CD14-positive monocyte (primary cell): Measurements from ENCODE around the gene BSDC1. TPM values are rescaled to one million over a fixed set of nuclear protein-coding genes. Genes with fewer than 3 reads are reported as not detected.
"Not testable (repeated sequence)": the region's sequence is repeated elsewhere in the genome, so short reads cannot be mapped to it uniquely, and the experiment has no call there.

ENCODE experiments used
- DNase-seq, 3 donors: peaks; one replicate each; pipeline ENCODE4 v3.0.0-alpha.2; 2011 to 2022
- H2AFZ ChIP-seq: 2 replicates; pipeline ENCODE4 v1.6.0; 2012; ENCODE audit warnings: mild to moderate bottlenecking, low read depth, low read length, inconsistent platforms; ENCODE audit not compliant: insufficient read depth, poor library complexity, severe bottlenecking
- H3K27ac ChIP-seq, 2 donors: 1 replicate in 1 of 2; 2 replicates in 1 of 2; pipeline ENCODE4 v1.5.1; 2012 to 2013; ENCODE audit warnings: low read length in 2 of 2, control low read depth in 1 of 2, inconsistent platforms in 1 of 2, low read depth in 1 of 2, mild to moderate bottlenecking in 1 of 2
- H3K27me3 ChIP-seq, 2 donors: one replicate each; pipeline versions ENCODE4 v1.6.0 to v1.6.1; 2011 to 2013; ENCODE audit warnings: low read length in 2 of 2; ENCODE audit not compliant: control insufficient read depth in 2 of 2, insufficient read depth in 2 of 2
- H3K36me3 ChIP-seq, 2 donors: replicated peaks in 1 of 2; 1 replicate in 1 of 2; 2 replicates in 1 of 2; pipeline versions ENCODE4 v1.5.1 to v1.6.1; 2012 to 2013; ENCODE audit warnings: low read length in 2 of 2, control low read depth in 1 of 2, inconsistent platforms in 1 of 2, mild to moderate bottlenecking in 1 of 2; ENCODE audit not compliant: insufficient read depth in 2 of 2, control insufficient read depth in 1 of 2
- H3K4me1 ChIP-seq, 2 donors: 1 replicate in 1 of 2; 2 replicates in 1 of 2; pipeline versions ENCODE4 v1.5.1 to v1.6.1; 2012 to 2013; ENCODE audit warnings: low read length in 2 of 2, control low read depth in 1 of 2, inconsistent platforms in 1 of 2, mild to moderate bottlenecking in 1 of 2, moderate library complexity in 1 of 2; ENCODE audit not compliant: insufficient read depth in 2 of 2, control insufficient read depth in 1 of 2
- H3K4me2 ChIP-seq: replicated peaks from 2 replicates; pipeline ENCODE3; 2012; ENCODE audit warnings: low read length, moderate library complexity, mild to moderate bottlenecking; ENCODE audit not compliant: poor library complexity, severe bottlenecking; ENCODE audit errors: extremely low read depth
- H3K4me3 ChIP-seq, 3 experiments: fragments of 200-600 bp in 1 of 3; sonication (generic) in 1 of 3; replicated peaks in 1 of 3; 1 replicate in 2 of 3; 2 replicates in 1 of 3; pipeline ENCODE4 v1.5.1; 2011 to 2013; ENCODE audit warnings: low read length in 3 of 3, mild to moderate bottlenecking in 3 of 3, control low read depth in 2 of 3, low read depth in 2 of 3, inconsistent platforms in 1 of 3, moderate library complexity in 1 of 3
- H3K79me2 ChIP-seq: 2 replicates; pipeline ENCODE4 v1.6.0; 2012; ENCODE audit warnings: mild to moderate bottlenecking, control low read depth, inconsistent platforms, low read length, moderate library complexity; ENCODE audit not compliant: insufficient read depth
- H3K9ac ChIP-seq: 2 replicates; pipeline ENCODE4 v1.6.0; 2017; ENCODE audit warnings: low read length, mild to moderate bottlenecking; ENCODE audit not compliant: insufficient read depth, poor library complexity, severe bottlenecking
- H3K9me3 ChIP-seq, 2 donors: replicated peaks in 1 of 2; 1 replicate in 1 of 2; 2 replicates in 1 of 2; pipeline versions ENCODE4 v1.5.1 to v1.6.1; 2012 to 2013; ENCODE audit warnings: low read length in 2 of 2, control low read depth in 1 of 2; ENCODE audit not compliant: control insufficient read depth in 1 of 2, insufficient read depth in 1 of 2
- H4K20me1 ChIP-seq: 2 replicates; pipeline ENCODE4 v1.6.0; 2012; ENCODE audit warnings: mild to moderate bottlenecking, low read length, control low read depth, moderate library complexity; ENCODE audit not compliant: insufficient read depth
- H3K27ac Mint-ChIP-seq, 7 donors: one replicate each; pipeline ENCODE4 v1.8.0; 2020; ENCODE audit warnings: mild to moderate bottlenecking in 7 of 7, mixed read lengths in 7 of 7, moderate library complexity in 6 of 7, inconsistent platforms in 2 of 7
- H3K27me3 Mint-ChIP-seq, 3 donors: one replicate each; pipeline ENCODE4 v1.8.0; 2021 to 2022; ENCODE audit warnings: low read depth in 3 of 3, mild to moderate bottlenecking in 3 of 3, mixed read lengths in 3 of 3, moderate library complexity in 3 of 3, inconsistent platforms in 1 of 3
- H3K36me3 Mint-ChIP-seq, 2 donors: one replicate each; pipeline ENCODE4 v1.8.0; 2020; ENCODE audit warnings: mixed read lengths in 2 of 2, inconsistent platforms in 1 of 2, mild to moderate bottlenecking in 1 of 2
- H3K4me1 Mint-ChIP-seq: one replicate; pipeline ENCODE4 v1.8.0; 2020; ENCODE audit warnings: mild to moderate bottlenecking, mixed read lengths
- H3K4me3 Mint-ChIP-seq, 2 donors: one replicate each; pipeline ENCODE4 v1.8.0; 2020; ENCODE audit warnings: mild to moderate bottlenecking in 2 of 2, mixed read lengths in 2 of 2, moderate library complexity in 1 of 2
- H3K9me3 Mint-ChIP-seq, 7 donors: one replicate each; pipeline ENCODE4 v1.8.0; 2020 to 2022; ENCODE audit warnings: mixed read lengths in 7 of 7, mild to moderate bottlenecking in 6 of 7, moderate library complexity in 6 of 7, inconsistent platforms in 2 of 7
- WGBS: methylation state at CpG from one replicate; pipeline ENCODE4 v1.1.5; 2013; ENCODE audit warnings: missing lambda C conversion rate; ENCODE audit not compliant: insufficient coverage; 5-methylcytosine and 5-hydroxymethylcytosine counted together
- intact Hi-C, 2 donors: fragments of 100-400 bp; cut with micrococcal nuclease; formaldehyde crosslinking; loops; one replicate each; pipeline versions ENCODE4 v1.15.0 to v1.15.1; 2023
- polyA plus RNA-seq, 3 donors: library from polyadenylated mRNA; depleted of rRNA in 1 of 3; unstranded in 2 of 3; stranded (reverse) in 1 of 3; fragments of 300-500 nt in 2 of 3; fragments of >200 nt in 1 of 3; fragmentation: Illumina TruSeq in 2 of 3; gene quantifications; 1 replicate in 2 of 3; 2 replicates in 1 of 3; pipeline ENCODE4 v1.2.3, GENCODE V29; 2012 to 2021
- TF ChIP-seq, protein P1 (sequence below): fragments of 200-600 bp; IDR thresholded peaks from one replicate; pipeline ENCODE4 v1.8.0; 2022; ENCODE audit warnings: antibody characterized with exemption, mild to moderate bottlenecking

Gene BSDC1
- polyA plus RNA-seq, 3 donors, result 19.0 to 42.4 (median 23.7) TPM

DNA sequence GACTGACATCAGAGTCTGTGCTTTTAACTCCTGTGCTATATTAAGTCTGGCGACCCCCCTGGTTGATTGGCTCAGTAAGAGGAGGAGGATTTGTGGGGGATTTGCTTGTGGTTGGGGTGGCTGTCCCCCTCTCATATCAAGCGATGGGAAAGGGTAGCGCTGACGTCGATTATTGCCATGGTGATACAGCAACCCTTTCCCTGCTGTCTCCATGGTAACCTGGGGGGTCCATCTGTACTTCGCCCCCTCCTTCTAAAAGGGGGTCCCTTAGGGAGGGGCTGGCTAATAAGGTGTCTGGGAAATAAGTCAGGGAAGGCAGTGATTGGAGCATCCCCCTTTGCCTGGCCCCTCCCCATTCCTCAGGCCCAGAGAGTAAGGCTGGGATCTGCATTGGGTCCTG is 36.6 kb downstream of the BSDC1 start:
- Histone ChIP-seq H3K4me2 (no peak overlapping the region), H3K79me2 (no peaks in the 10 kb centered on the region), H3K4me3 (no peak overlapping the region), H3K36me3 (no peaks in the 10 kb centered on the region), H3K27me3 (peaks cover 3 to 13% of the 10 kb centered on the region in 2 donors), H3K9me3 (no peaks in the 10 kb centered on the region), H2AFZ (no peak overlapping the region), H3K9ac (no peak overlapping the region), H3K4me1 (peaks cover 23 to 31% of the 10 kb centered on the region in 2 donors), H4K20me1 (peaks cover 13% of the 10 kb centered on the region), H3K27ac (no peak overlapping the region)
- H3K27me3 Mint-ChIP-seq, result peaks cover 26 to 56% (median 38%) of the 10 kb centered on the region in 3 donors
- DNase-seq, result no peak
- H3K4me3 Mint-ChIP-seq, result no peak overlapping the region
- TF ChIP-seq, protein P1, sequence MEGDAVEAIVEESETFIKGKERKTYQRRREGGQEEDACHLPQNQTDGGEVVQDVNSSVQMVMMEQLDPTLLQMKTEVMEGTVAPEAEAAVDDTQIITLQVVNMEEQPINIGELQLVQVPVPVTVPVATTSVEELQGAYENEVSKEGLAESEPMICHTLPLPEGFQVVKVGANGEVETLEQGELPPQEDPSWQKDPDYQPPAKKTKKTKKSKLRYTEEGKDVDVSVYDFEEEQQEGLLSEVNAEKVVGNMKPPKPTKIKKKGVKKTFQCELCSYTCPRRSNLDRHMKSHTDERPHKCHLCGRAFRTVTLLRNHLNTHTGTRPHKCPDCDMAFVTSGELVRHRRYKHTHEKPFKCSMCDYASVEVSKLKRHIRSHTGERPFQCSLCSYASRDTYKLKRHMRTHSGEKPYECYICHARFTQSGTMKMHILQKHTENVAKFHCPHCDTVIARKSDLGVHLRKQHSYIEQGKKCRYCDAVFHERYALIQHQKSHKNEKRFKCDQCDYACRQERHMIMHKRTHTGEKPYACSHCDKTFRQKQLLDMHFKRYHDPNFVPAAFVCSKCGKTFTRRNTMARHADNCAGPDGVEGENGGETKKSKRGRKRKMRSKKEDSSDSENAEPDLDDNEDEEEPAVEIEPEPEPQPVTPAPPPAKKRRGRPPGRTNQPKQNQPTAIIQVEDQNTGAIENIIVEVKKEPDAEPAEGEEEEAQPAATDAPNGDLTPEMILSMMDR, result no peak
- intact Hi-C loops, result no loop called here
- peaks cover 37% of the 10 kb centered on the region for H3K4me1 Mint-ChIP-seq
- peaks cover 0 to 12% (median 4%) of the 10 kb centered on the region in 7 donors for H3K9me3 Mint-ChIP-seq
- H3K27ac Mint-ChIP-seq, result peak overlapping the region in 1 of 7 donors; percentile 54
- WGBS, result no CpG with 5 or more reads among the region's 6 CpGs
- peaks cover 13 to 30% of the 10 kb centered on the region in 2 donors for H3K36me3 Mint-ChIP-seq

DNA sequence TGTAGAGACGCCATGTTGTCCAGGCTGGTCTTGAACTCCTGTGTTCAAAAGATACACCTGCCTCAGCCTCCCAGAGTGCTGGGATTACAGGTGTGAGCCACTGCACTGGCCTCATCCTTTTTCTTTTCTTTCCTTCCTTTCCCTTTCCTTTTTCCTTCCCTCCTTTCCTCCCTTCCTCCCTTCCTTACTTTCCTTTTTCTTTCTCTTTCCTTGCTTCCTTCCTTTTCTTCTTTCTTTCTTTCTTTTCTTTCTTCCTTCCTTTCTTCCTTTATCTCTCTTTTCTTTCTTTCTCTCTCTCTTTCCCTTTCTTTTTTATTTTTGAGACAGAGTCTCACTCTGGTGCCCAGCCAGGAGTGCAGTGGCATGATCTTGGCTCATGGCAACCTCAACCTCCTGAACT is 37.8 kb downstream of the BSDC1 start:
- H4K20me1 ChIP-seq, result peaks cover 4% of the 10 kb centered on the region
- H3K27me3 ChIP-seq, result peaks cover 0 to 7% of the 10 kb centered on the region in 2 donors
- no peak overlapping the region for H3K4me3 ChIP-seq
- no peak overlapping the region for H3K9ac ChIP-seq
- Mint-ChIP-seq H3K9me3 (peaks cover 0 to 8% (median 3%) of the 10 kb centered on the region in 7 donors), H3K4me3 (peak overlapping the region in 1 of 2 donors; percentile 40), H3K27ac (no peak overlapping the region), H3K4me1 (peaks cover 41% of the 10 kb centered on the region), H3K36me3 (peaks cover 8 to 26% of the 10 kb centered on the region in 2 donors), H3K27me3 (peaks cover 22 to 45% (median 33%) of the 10 kb centered on the region in 3 donors)
- H3K4me1 ChIP-seq, result peaks cover 26 to 32% of the 10 kb centered on the region in 2 donors
- WGBS, result no CpG with 5 or more reads among the region's 1 CpG
- H3K79me2 ChIP-seq, result no peaks in the 10 kb centered on the region
- intact Hi-C loops, result no loop called here
- H3K9me3 ChIP-seq, result no peaks in the 10 kb centered on the region
- H3K4me2 ChIP-seq, result no peak overlapping the region
- no peaks in the 10 kb centered on the region for H3K36me3 ChIP-seq
- no peak for DNase-seq
- no peak overlapping the region for H2AFZ ChIP-seq
- H3K27ac ChIP-seq, result no peak overlapping the region
- TF ChIP-seq, protein P1, result no peak

DNA sequence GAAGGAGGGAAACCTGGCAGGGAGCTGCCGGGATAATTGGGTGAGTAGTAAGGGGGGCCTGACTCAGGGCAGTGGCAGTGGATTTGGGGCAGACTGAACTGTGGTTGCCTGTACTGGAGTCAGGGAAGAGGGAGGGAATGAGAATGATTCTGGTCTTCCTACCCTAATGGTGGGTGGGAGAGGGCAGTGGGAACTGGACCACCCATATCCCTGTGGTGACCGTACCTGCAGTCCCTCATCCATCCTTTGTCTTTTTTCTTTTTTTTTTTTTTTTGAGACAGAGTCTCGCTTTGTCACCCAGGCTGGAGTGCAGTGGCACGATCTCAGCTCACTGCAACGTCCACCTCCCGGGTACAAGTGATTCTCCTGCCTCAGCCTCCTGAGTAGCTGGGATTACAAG is 38.5 kb downstream of the BSDC1 start:
- H3K36me3 ChIP-seq, H3K4me3 ChIP-seq, H3K79me2 ChIP-seq, H3K27ac Mint-ChIP-seq, H3K4me2 ChIP-seq, H4K20me1 ChIP-seq, H3K27me3 ChIP-seq, H3K9me3 Mint-ChIP-seq, DNase-seq, intact Hi-C loops, H3K9ac ChIP-seq, H2AFZ ChIP-seq, H3K27ac ChIP-seq, H3K9me3 ChIP-seq: not testable (repeated sequence)
- peaks cover 19 to 39% (median 29%) of the 10 kb centered on the region in 3 donors for H3K27me3 Mint-ChIP-seq
- H3K4me1 ChIP-seq, result peaks cover 29 to 35% of the 10 kb centered on the region in 2 donors
- WGBS, result 89% methylated on average over 4 of the region's 6 CpGs
- peaks cover 8 to 23% of the 10 kb centered on the region in 2 donors for H3K36me3 Mint-ChIP-seq
- H3K4me1 Mint-ChIP-seq, result peaks cover 40% of the 10 kb centered on the region
- H3K4me3 Mint-ChIP-seq, result peak overlapping the region in 1 of 2 donors; percentile 5
